Breast epithelium (tissue), 3 donors: Measurements from ENCODE around the gene CDC42EP4.

Experiments used
- POLR2AphosphoS5 ChIP-seq, 3 donors: sonication (generic); formaldehyde crosslinking; IDR thresholded peaks; one replicate each; pipeline ENCODE4 v1.6.1; 2017; ENCODE audit warnings: antibody characterized with exemption in 3 of 3
- TF ChIP-seq, protein P1 (sequence below), 3 donors: fragments of 450-650 bp; IDR thresholded peaks; one replicate each; pipeline ENCODE4 v1.5.1; 2016 to 2017; ENCODE audit warnings: antibody characterized with exemption in 3 of 3, mild to moderate bottlenecking in 3 of 3, moderate library complexity in 3 of 3

DNA sequence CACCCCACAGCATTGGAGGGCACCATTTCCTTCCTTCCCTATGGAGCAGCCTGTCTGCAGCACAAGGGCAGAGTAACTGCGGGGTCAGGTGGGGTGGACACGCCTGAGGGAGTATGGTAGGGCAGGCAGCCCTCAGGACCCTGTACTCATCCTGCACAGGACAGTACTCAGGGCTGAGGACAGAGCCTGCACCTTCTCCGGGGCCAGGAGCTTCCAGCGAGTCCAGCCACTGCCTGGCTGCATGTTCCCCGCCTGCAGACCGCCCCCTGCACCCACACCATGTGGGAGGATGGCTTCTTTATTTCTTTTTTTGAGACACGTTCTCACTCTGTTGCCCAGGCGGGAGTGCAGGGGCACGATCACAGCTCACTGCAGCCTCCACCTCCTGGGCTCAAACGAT is 47.6 kb upstream of the CDC42EP4 start:
- TF ChIP-seq, protein P1, sequence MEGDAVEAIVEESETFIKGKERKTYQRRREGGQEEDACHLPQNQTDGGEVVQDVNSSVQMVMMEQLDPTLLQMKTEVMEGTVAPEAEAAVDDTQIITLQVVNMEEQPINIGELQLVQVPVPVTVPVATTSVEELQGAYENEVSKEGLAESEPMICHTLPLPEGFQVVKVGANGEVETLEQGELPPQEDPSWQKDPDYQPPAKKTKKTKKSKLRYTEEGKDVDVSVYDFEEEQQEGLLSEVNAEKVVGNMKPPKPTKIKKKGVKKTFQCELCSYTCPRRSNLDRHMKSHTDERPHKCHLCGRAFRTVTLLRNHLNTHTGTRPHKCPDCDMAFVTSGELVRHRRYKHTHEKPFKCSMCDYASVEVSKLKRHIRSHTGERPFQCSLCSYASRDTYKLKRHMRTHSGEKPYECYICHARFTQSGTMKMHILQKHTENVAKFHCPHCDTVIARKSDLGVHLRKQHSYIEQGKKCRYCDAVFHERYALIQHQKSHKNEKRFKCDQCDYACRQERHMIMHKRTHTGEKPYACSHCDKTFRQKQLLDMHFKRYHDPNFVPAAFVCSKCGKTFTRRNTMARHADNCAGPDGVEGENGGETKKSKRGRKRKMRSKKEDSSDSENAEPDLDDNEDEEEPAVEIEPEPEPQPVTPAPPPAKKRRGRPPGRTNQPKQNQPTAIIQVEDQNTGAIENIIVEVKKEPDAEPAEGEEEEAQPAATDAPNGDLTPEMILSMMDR (IDR thresholded peaks at IDR 0.05): no peak
- TF ChIP-seq POLR2AphosphoS5 (IDR thresholded peaks at IDR 0.05): no peak
